ENCODE results near the gene TRABD2B.

DNA sequence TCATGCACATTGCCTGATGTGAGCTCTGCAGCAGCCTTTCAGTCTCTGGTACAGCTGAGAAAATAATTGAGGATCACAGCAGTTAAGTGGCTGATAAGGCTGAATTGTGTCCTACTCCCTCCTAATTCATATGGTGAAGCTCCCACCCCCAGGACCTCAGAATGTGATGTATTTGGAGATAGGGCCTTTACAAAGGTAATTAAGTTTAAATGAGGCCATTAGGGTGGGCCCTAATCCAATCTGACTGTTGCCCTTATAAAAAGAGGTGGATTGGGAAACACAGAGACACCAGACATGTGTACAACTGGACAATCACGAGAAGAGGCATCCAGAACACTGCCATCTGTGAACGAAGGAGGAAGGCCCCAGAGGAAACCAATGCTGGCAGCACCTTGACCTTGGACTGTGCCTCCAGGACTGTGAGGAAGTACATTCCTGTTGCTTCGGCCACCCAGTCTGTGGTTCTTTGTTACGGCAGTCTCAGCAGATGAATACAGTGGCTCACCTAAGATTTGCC, 148.1 kb downstream of the TRABD2B start:
- TF ChIP-seq, protein P1, sequence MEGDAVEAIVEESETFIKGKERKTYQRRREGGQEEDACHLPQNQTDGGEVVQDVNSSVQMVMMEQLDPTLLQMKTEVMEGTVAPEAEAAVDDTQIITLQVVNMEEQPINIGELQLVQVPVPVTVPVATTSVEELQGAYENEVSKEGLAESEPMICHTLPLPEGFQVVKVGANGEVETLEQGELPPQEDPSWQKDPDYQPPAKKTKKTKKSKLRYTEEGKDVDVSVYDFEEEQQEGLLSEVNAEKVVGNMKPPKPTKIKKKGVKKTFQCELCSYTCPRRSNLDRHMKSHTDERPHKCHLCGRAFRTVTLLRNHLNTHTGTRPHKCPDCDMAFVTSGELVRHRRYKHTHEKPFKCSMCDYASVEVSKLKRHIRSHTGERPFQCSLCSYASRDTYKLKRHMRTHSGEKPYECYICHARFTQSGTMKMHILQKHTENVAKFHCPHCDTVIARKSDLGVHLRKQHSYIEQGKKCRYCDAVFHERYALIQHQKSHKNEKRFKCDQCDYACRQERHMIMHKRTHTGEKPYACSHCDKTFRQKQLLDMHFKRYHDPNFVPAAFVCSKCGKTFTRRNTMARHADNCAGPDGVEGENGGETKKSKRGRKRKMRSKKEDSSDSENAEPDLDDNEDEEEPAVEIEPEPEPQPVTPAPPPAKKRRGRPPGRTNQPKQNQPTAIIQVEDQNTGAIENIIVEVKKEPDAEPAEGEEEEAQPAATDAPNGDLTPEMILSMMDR (IDR thresholded peaks at IDR 0.05; ENCODE audit: insufficient read depth, low read length, poor library complexity, severe bottlenecking): no peak
- TF ChIP-seq EZH2phosphoT487 (conservative IDR thresholded peaks at IDR 0.05; ENCODE audit: low read length): no peak
